ENCODE measurements around the gene PURA. TPM values are rescaled to one million over a fixed set of nuclear protein-coding genes. Genes with fewer than 3 reads are reported as not detected.

The PURA gene
- 31.3 and 33.6 TPM in 2 replicates for total RNA-seq

GRCh38 chr5:140113699-140114263 is at the start of gene PURA:
PURA (plus strand) TSS chr5:140114109; CDS start chr5:140114182, 73 bp downstream.

GRCh38 chr5:140125637-140126036 is 11.7 kb downstream of the PURA start, which contains the start of gene IGIP:
IGIP (plus strand) TSS chr5:140125937; CDS start chr5:140128477, 2,540 bp downstream.

GRCh38 chr5:140174465-140175366 is 60.8 kb downstream of the PURA start, which contains the start of gene CYSTM1:
CYSTM1 (plus strand) TSS chr5:140175188; CDS start chr5:140194466, 19,278 bp downstream.

Other genes starting within 250 kb of the PURA start
- 2.3 and 2.8 TPM in 2 replicates for gene NRG2, start 70.8 kb upstream of the PURA start, total RNA-seq
- 16.9 and 19.3 TPM in 2 replicates for gene IGIP, start 11.8 kb downstream of the PURA start, total RNA-seq
- 27.5 and 36.6 TPM in 2 replicates for gene CYSTM1, start 61.1 kb downstream of the PURA start, total RNA-seq
- gene PFDN1, start 189.0 kb downstream of the PURA start, total RNA-seq: 37.9 and 43.2 TPM in 2 replicates
- gene HBEGF, start 232.5 kb downstream of the PURA start, total RNA-seq: 4.8 and 5.8 TPM in 2 replicates
- gene SLC4A9, start 246.1 kb downstream of the PURA start, total RNA-seq: not detected in 2 replicates